NT2/D1 (cell line): Measurements from ENCODE around the gene DSE.
"Not testable (repeated sequence)": the region's sequence is repeated elsewhere in the genome, so short reads cannot be mapped to it uniquely, and the experiment has no call there.

ENCODE experiments used
- DNase-seq: peaks from one replicate; pipeline ENCODE4 v3.0.0-alpha.2; 2011; ENCODE audit warnings: low read depth, low spot score
- H3K27me3 ChIP-seq: 2 replicates; pipeline ENCODE4 v1.6.0; 2011; ENCODE audit warnings: mild to moderate bottlenecking; ENCODE audit not compliant: insufficient read length, insufficient read depth
- H3K36me3 ChIP-seq: 2 replicates; pipeline ENCODE4 v1.6.1; 2011; ENCODE audit warnings: mild to moderate bottlenecking, low read length, mixed read lengths; ENCODE audit not compliant: insufficient read depth, insufficient read length
- H3K4me1 ChIP-seq: 2 replicates; pipeline ENCODE4 v1.5.1; 2011; ENCODE audit not compliant: insufficient read depth, insufficient read length
- H3K4me3 ChIP-seq: 2 replicates; pipeline ENCODE4 v1.5.1; 2011; ENCODE audit warnings: low read depth; ENCODE audit not compliant: insufficient read length
- H3K9ac ChIP-seq: 2 replicates; pipeline ENCODE4 v1.6.0; 2011; ENCODE audit warnings: low read depth; ENCODE audit not compliant: insufficient read length
- H3K9me3 ChIP-seq: 2 replicates; pipeline ENCODE4 v1.5.1; 2011; ENCODE audit warnings: mild to moderate bottlenecking, low read length; ENCODE audit not compliant: insufficient read depth
- SUZ12 ChIP-seq: IDR thresholded peaks from 2 replicates; pipeline ENCODE4 v1.6.1; 2011; ENCODE audit not compliant: insufficient read length, insufficient read depth; ENCODE audit errors: extremely low read depth
- YY1 ChIP-seq: IDR thresholded peaks from 2 replicates; pipeline ENCODE4 v1.6.1; 2011; ENCODE audit not compliant: insufficient read length, insufficient read depth
- ZNF274 ChIP-seq: IDR thresholded peaks from 2 replicates; pipeline ENCODE4 v1.6.1; 2011; ENCODE audit warnings: mild to moderate bottlenecking, low read depth, low read length

Gene DSE

DNA sequence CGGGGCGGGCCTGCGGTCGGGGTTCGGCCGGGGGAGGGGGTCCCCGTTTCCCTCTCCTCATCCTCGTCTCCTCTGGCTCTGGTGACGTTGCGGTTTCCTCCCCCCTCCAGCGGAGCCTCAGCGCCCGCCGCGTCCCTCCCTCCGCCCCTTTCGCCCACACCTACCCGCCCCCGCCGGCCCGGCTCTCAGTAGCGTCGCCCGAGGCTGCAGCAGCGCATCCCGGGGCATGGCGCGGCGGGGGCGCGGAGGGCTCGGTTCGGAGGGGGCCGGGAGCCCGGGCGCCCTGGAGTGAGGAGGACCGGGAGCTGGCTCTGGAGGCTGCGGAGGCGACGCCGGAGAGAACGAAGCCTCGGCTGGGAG is at the start of gene DSE:
DSE (plus strand) TSS at position 188 of the 360 bp plus-strand sequence. CDS start 28,304 bp downstream, outside the sequence.
- peak within 1 kb of the TSS; percentile 72 for H3K4me3 ChIP-seq
- H3K9ac ChIP-seq = peak within 1 kb of the TSS; percentile 88
- H3K27me3 ChIP-seq = no peaks in the 10 kb centered on the region
- H3K9me3 ChIP-seq = no peaks in the 10 kb centered on the region
- peak; percentile 16 for DNase-seq
- no peaks in the 10 kb centered on the region for H3K4me1 ChIP-seq
- peaks cover 6% of the 10 kb centered on the region for H3K36me3 ChIP-seq
- TF ChIP-seq YY1 (no peak), SUZ12 (no peak), ZNF274 (no peak)

GRCh38 chr6:116321933-116322332 is 48.8 kb upstream of the DSE start:
- H3K27me3 ChIP-seq, H3K4me1 ChIP-seq, H3K9ac ChIP-seq, DNase-seq, H3K4me3 ChIP-seq, H3K36me3 ChIP-seq, H3K9me3 ChIP-seq: not testable (repeated sequence)

- Histone ChIP-seq H3K9ac (no peak overlapping the region), H3K36me3 (no peaks in the 10 kb centered on the region), H3K9me3 (no peaks in the 10 kb centered on the region), H3K4me3 (no peak overlapping the region), H3K27me3 (no peaks in the 10 kb centered on the region), H3K4me1 (no peaks in the 10 kb centered on the region)
- TF ChIP-seq SUZ12 = no peak
- no peak for TF ChIP-seq YY1
- no peak for TF ChIP-seq ZNF274
- peak; percentile 13 for DNase-seq
Observed at GRCh38 chr6:116323863-116324262, 46.9 kb upstream of the DSE start.

DNA sequence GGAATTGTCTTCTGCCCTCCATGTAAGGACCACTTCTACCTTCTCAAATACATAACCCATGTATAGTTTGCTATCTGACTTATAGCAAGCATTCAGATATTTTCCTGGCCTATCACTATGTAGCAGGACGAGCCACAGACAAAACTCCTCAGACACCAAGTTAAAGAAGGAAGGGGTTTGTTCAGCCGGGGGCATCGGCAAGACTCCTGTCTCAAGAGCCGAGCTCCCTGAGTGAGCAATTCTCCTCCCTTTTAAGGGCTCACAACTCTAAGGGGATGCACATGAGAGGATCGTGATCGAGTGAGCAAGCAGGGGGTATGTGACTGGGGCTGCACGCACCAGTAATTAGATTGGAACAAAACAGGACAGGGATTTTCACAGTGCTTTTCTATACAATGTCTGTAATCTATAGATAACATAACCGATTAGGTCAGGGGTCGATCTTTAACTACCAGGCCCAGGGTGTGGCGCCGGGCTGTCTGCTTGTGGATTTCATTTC is 45.1 kb upstream of the DSE start:
- not testable (repeated sequence) for H3K9me3 ChIP-seq, H3K27me3 ChIP-seq, H3K4me1 ChIP-seq, H3K36me3 ChIP-seq, DNase-seq, H3K9ac ChIP-seq, H3K4me3 ChIP-seq

- no peaks in the 10 kb centered on the region for H3K27me3 ChIP-seq
- TF ChIP-seq YY1 (no peak), SUZ12 (no peak), ZNF274 (no peak)
- H3K9ac ChIP-seq = no peak overlapping the region
- H3K9me3 ChIP-seq = no peaks in the 10 kb centered on the region
- H3K4me3 ChIP-seq = no peak overlapping the region
- no peak for DNase-seq
- H3K36me3 ChIP-seq = no peaks in the 10 kb centered on the region
- H3K4me1 ChIP-seq = no peaks in the 10 kb centered on the region
Observed at GRCh38 chr6:116326181-116326671, 44.5 kb upstream of the DSE start.

GRCh38 chr6:116326996-116327395 is 43.8 kb upstream of the DSE start:
- Histone ChIP-seq H3K27me3 (no peaks in the 10 kb centered on the region), H3K9me3 (no peaks in the 10 kb centered on the region), H3K4me1 (no peaks in the 10 kb centered on the region), H3K9ac (no peak overlapping the region), H3K36me3 (no peaks in the 10 kb centered on the region), H3K4me3 (no peak overlapping the region)
- no peak for DNase-seq
- TF ChIP-seq YY1 = no peak
- TF ChIP-seq ZNF274 = no peak
- no peak for TF ChIP-seq SUZ12

GRCh38 chr6:116327803-116328527 is 42.8 kb upstream of the DSE start:
- Histone ChIP-seq H3K36me3 (no peaks in the 10 kb centered on the region), H3K4me1 (no peaks in the 10 kb centered on the region)
- DNase-seq = peak; percentile 33

DNA sequence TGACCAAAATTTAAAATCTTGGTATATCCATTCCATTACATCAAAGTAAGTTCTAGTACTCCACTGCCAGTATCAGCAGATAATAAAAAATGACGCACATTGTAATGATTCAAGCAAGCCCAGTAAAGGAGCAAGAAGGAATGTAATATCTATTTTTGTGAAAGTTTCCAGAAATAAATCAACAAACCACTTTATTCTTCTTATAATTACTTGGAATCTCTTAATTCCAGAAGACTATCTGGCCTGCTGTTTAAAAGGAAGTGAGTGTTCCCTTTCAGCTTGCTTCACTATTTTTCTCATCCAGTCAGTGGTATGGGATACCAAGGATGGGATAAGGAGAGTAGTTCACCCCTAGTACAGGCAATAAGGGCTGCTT is 42.2 kb upstream of the DSE start:
- H3K9ac ChIP-seq = no peak overlapping the region
- no peaks in the 10 kb centered on the region for H3K27me3 ChIP-seq
- H3K9me3 ChIP-seq = peaks cover 5% of the 10 kb centered on the region; the same call in 1 of the 2 replicates
- H3K36me3 ChIP-seq = no peaks in the 10 kb centered on the region
- no peak overlapping the region for H3K4me3 ChIP-seq
- no peak for TF ChIP-seq YY1
- TF ChIP-seq SUZ12 = no peak
- TF ChIP-seq ZNF274 = no peak
- H3K4me1 ChIP-seq = no peaks in the 10 kb centered on the region
- DNase-seq = no peak

More at GRCh38 chr6:116327803-116328527, 42.8 kb upstream of the DSE start:
- H3K9ac ChIP-seq = no peak overlapping the region
- no peaks in the 10 kb centered on the region for H3K27me3 ChIP-seq
- H3K9me3 ChIP-seq = peaks cover 3% of the 10 kb centered on the region; the same call in 1 of the 2 replicates
- no peak for TF ChIP-seq ZNF274
- TF ChIP-seq SUZ12 = no peak
- no peak for TF ChIP-seq YY1
- no peak overlapping the region for H3K4me3 ChIP-seq
